K562 (cell line): ENCODE measurements around the gene UBR3. TPM values are rescaled to one million over a fixed set of nuclear protein-coding genes. Genes with fewer than 3 reads are reported as not detected.

ENCODE experiments used
- ATAC-seq: fragments of 200-7000 bp; cut with Tn5 transposase; 3 replicates; pipeline ENCODE4 v1.9.1; 2020; ENCODE audit warnings: moderate library complexity
- BruUV-seq: library from RNA; stranded (reverse); fragments of 400-500 nt; replicated peaks from 2 replicates; lab custom pipeline; 2021; lab: Mats Ljungman, UMichigan
- CTCF ChIA-PET: fragments of 300-600 bp; formaldehyde crosslinking; extraction: SDS; loops from one replicate; lab custom pipeline; 2021; ENCODE audit warnings: low intra/inter-chr PET ratio; lab: Yijun Ruan, JAX
- POLR2A ChIA-PET: fragments of 300-600, 350-650 bp; sonication (Branson Sonifier 250); formaldehyde crosslinking; extraction: SDS; loops from one replicate; lab custom pipeline; 2021; ENCODE audit warnings: antibody characterized with exemption, inconsistent platforms; lab: Yijun Ruan, JAX
- DNase-seq, 4 experiments: peaks; one replicate each; pipeline versions ENCODE4 v3.0.0 to v3.0.0-alpha.2; 2011 to 2018; ENCODE audit warnings: low spot score in 3 of 4, mixed read lengths in 3 of 4; ENCODE audit errors: extremely low read depth in 1 of 4
- FAIRE-seq: peaks from 2 replicates; lab custom pipeline; 2011; peaks lifted over from hg19 to GRCh38; lab: Jason Lieb, UNC
- H2AFZ ChIP-seq: 2 replicates; pipeline ENCODE4 v1.6.0; 2011; ENCODE audit warnings: low read depth, low read length, control low read depth, inconsistent platforms
- H3K27ac ChIP-seq: fragments of 200-600 bp; 3 replicates; pipeline ENCODE4 v1.8.0; 2011; ENCODE audit warnings: low read depth, mild to moderate bottlenecking, control low read depth, inconsistent platforms, low read length, moderate library complexity, mixed read lengths; ENCODE audit errors: extremely low read depth
- H3K27me3 ChIP-seq, 2 experiments: fragments of 300-600 bp in 1 of 2; 2 replicates in 1 of 2; 3 replicates in 1 of 2; pipeline versions ENCODE4 v1.6.0 to v1.8.0; 2011; ENCODE audit warnings: inconsistent platforms in 2 of 2, low read length in 2 of 2, mild to moderate bottlenecking in 1 of 2, mixed read lengths in 1 of 2, moderate library complexity in 1 of 2; ENCODE audit not compliant: control insufficient read depth in 2 of 2, insufficient read depth in 2 of 2
- H3K36me3 ChIP-seq: fragments of 300-600 bp; 3 replicates; pipeline ENCODE4 v1.8.0; 2011; ENCODE audit warnings: mild to moderate bottlenecking, low read length, inconsistent platforms; ENCODE audit not compliant: control insufficient read depth, insufficient read depth
- H3K4me1 ChIP-seq, 2 experiments: fragments of 200-600 bp in 1 of 2; replicated peaks in 1 of 2; 2 replicates in 1 of 2; 3 replicates in 1 of 2; pipeline versions ENCODE4 v1.5.1 to v1.8.0; 2011; ENCODE audit warnings: inconsistent platforms in 2 of 2, low read length in 2 of 2, mild to moderate bottlenecking in 1 of 2, mixed read lengths in 1 of 2, moderate library complexity in 1 of 2; ENCODE audit not compliant: control insufficient read depth in 2 of 2, insufficient read depth in 2 of 2
- H3K4me2 ChIP-seq: 2 replicates; pipeline ENCODE4 v1.6.1; 2011; ENCODE audit warnings: low read length, control low read depth, inconsistent platforms, mixed read lengths; ENCODE audit not compliant: insufficient read depth
- H3K4me3 ChIP-seq: fragments of 200-600 bp; sonication (generic), shearing (Covaris generic); 2 replicates; pipeline ENCODE4 v1.5.1; 2016; ENCODE audit warnings: control low read depth, inconsistent platforms
- H3K79me2 ChIP-seq: fragments of 200-600 bp; 3 replicates; pipeline ENCODE4 v1.8.0; 2011; ENCODE audit warnings: low read length, inconsistent platforms; ENCODE audit not compliant: control insufficient read depth, insufficient read depth
- H3K9ac ChIP-seq, 2 experiments: 2 replicates each; pipeline versions ENCODE4 v1.6.0 to v1.6.1; 2011; ENCODE audit warnings: low read depth in 2 of 2, low read length in 2 of 2, control low read depth in 1 of 2, inconsistent platforms in 1 of 2, mild to moderate bottlenecking in 1 of 2, mixed read lengths in 1 of 2; ENCODE audit not compliant: insufficient read depth in 1 of 2
- H3K9me1 ChIP-seq: one replicate; pipeline ENCODE4 v1.6.0; 2011; ENCODE audit warnings: inconsistent platforms, mild to moderate bottlenecking, low read length, moderate library complexity; ENCODE audit not compliant: control insufficient read depth, insufficient read depth
- H3K9me3 ChIP-seq: replicated peaks from 2 replicates; pipeline ENCODE4 v1.5.1; 2011; ENCODE audit warnings: low read depth, low read length, inconsistent platforms; ENCODE audit not compliant: control insufficient read depth, insufficient read depth
- H4K20me1 ChIP-seq: replicated peaks from 2 replicates; pipeline ENCODE4 v1.6.1; 2011; ENCODE audit warnings: low read length, inconsistent platforms, mixed read lengths; ENCODE audit not compliant: control insufficient read depth, insufficient read depth
- BACH1 ChIP-seq: fragments of 200-800 bp; sonication (Bioruptor generic); IDR thresholded peaks from 2 replicates; pipeline ENCODE4 v1.6.1; 2016; ENCODE audit warnings: missing genetic modification characterization, missing compliant biosample characterization
- GABPB2 ChIP-seq: fragments of 250-450 bp; sonication (Bioruptor Pico); conservative IDR thresholded peaks from 2 replicates; pipeline ENCODE4 v1.5.1; 2021; ENCODE audit warnings: mild to moderate bottlenecking
- GTF2B ChIP-seq: IDR thresholded peaks from 2 replicates; pipeline ENCODE4 v1.6.1; 2011; ENCODE audit not compliant: insufficient read length; ENCODE audit errors: extremely low read depth
- NFXL1 ChIP-seq: fragments of 450-650 bp; formaldehyde crosslinking; IDR thresholded peaks from 2 replicates; pipeline ENCODE4 v1.4.0; 2021; ENCODE audit warnings: mild to moderate bottlenecking
- POLR2H ChIP-seq: IDR thresholded peaks from 2 replicates; pipeline ENCODE4 v1.6.1; 2016; ENCODE audit warnings: missing genetic modification characterization, low read depth, mild to moderate bottlenecking, control low read depth, missing compliant biosample characterization, moderate library complexity
- RBM15 ChIP-seq: fragments of 200-400 bp; formaldehyde crosslinking; IDR thresholded peaks from 2 replicates; pipeline ENCODE4 v1.6.1; 2018; ENCODE audit warnings: mild to moderate bottlenecking, low read length, moderate library complexity; ENCODE audit not compliant: insufficient read depth
- THAP7 ChIP-seq: fragments of 250-450 bp; sonication (Bioruptor Pico); IDR thresholded peaks from 2 replicates; pipeline ENCODE4 v1.5.0; 2021
- TRIM24 ChIP-seq, 2 experiments: fragments of 450-650 bp; IDR thresholded peaks; 2 replicates each; pipeline ENCODE4 v1.6.1; 2016
- TRIM25 ChIP-seq: fragments of 450-650 bp; IDR thresholded peaks from 2 replicates; pipeline ENCODE4 v1.7.0; 2016; ENCODE audit warnings: borderline replicate concordance
- ZBTB8A ChIP-seq: fragments of 450-650 bp; IDR thresholded peaks from 2 replicates; pipeline ENCODE4 v1.6.1; 2018; ENCODE audit warnings: mild to moderate bottlenecking, moderate library complexity; ENCODE audit not compliant: partially characterized antibody
- ZFX ChIP-seq: sonication (generic); formaldehyde crosslinking; IDR thresholded peaks from 2 replicates; pipeline ENCODE4 v1.8.0; 2022; ENCODE audit warnings: mild to moderate bottlenecking, missing genetic modification reagents, moderate library complexity
- in situ Hi-C: fragments of 300-500 bp; cut with MboI; formaldehyde crosslinking; loops from 4 replicates; pipeline ENCODE4 v1.15.0; 2018; ENCODE audit warnings: inconsistent platforms, mixed read lengths
- intact Hi-C: fragments of 100-400 bp; cut with micrococcal nuclease; formaldehyde crosslinking; loops from 2 replicates; pipeline ENCODE4 v1.14.2; 2022
- polyA plus RNA-seq, 8 experiments: library from polyadenylated mRNA; depleted of rRNA in 4 of 8; stranded (reverse) in 5 of 8; unstranded in 3 of 8; fragments of >200 nt; fragmentation: Nextera tagmentation in 2 of 8; fragmentation: Illumina TruSeq in 1 of 8; extraction: Ambion mirVana in 2 of 8; extraction: Trizol in 1 of 8; gene quantifications; 2 replicates each; pipeline versions ENCODE4 v1.2.1 to v1.2.3, GENCODE V29; 2011 to 2014; ENCODE audit warnings: inconsistent platforms in 1 of 8, missing spikeins in 1 of 8
- total RNA-seq, 7 experiments: library from RNA; depleted of rRNA in 6 of 7; stranded (reverse); fragments of >200 nt in 6 of 7; fragmentation: Illumina TruSeq in 2 of 7; extraction: Trizol in 2 of 7; gene quantifications; 2 replicates each; pipeline versions ENCODE4 v1.2.1 to v1.2.3, GENCODE V29; 2011 to 2021; ENCODE audit warnings: low replicate concordance in 1 of 7
- TF ChIP-seq, protein P1 (sequence below): sonication (generic); formaldehyde crosslinking; IDR thresholded peaks from 2 replicates; pipeline ENCODE4 v1.8.0; 2023; ENCODE audit warnings: mild to moderate bottlenecking, missing genetic modification reagents

UBR3 gene
- total and polyA plus RNA-seq, 9 of the 15 experiments (the other 6 are each of a cell fraction or from before 2014, with no cell fraction given) = 14.4 to 63.5 (median 40.4) TPM

- Histone ChIP-seq H3K4me2 (no peak overlapping the region), H3K36me3 (peaks cover 51% of the 10 kb centered on the region), H3K9me1 (no peaks in the 10 kb centered on the region), H3K4me1 (peaks cover 0 to 9% of the 10 kb centered on the region in 2 experiments; a peak in 2 of 5 replicates), H3K4me3 (no peak overlapping the region), H3K9me3 (no peaks in the 10 kb centered on the region), H4K20me1 (no peaks in the 10 kb centered on the region), H3K79me2 (0 out of 3 replicates have a peak, but pooled peaks cover 5% of the 10 kb centered on the region), H3K27ac (no peak overlapping the region), H2AFZ (no peak overlapping the region), H3K27me3 (no peaks in the 10 kb centered on the region), H3K9ac (no peak overlapping the region)
- intact Hi-C loops = no loop called here
- in situ Hi-C loops = no loop called here
- TF ChIP-seq ZBTB8A = no peak
- TF ChIP-seq GTF2B = no peak
- TF ChIP-seq GABPB2 (CRISPR knock-in tag) = no peak
- no peak for TF ChIP-seq RBM15
- TF ChIP-seq THAP7 (CRISPR knock-in tag) = no peak
- TF ChIP-seq TRIM24 (IDR thresholded peaks at IDR 0.05) = no peak
- no peak for TF ChIP-seq BACH1 (tag)
- TF ChIP-seq NFXL1 (CRISPR knock-in tag) = no peak
- TF ChIP-seq, protein P1, sequence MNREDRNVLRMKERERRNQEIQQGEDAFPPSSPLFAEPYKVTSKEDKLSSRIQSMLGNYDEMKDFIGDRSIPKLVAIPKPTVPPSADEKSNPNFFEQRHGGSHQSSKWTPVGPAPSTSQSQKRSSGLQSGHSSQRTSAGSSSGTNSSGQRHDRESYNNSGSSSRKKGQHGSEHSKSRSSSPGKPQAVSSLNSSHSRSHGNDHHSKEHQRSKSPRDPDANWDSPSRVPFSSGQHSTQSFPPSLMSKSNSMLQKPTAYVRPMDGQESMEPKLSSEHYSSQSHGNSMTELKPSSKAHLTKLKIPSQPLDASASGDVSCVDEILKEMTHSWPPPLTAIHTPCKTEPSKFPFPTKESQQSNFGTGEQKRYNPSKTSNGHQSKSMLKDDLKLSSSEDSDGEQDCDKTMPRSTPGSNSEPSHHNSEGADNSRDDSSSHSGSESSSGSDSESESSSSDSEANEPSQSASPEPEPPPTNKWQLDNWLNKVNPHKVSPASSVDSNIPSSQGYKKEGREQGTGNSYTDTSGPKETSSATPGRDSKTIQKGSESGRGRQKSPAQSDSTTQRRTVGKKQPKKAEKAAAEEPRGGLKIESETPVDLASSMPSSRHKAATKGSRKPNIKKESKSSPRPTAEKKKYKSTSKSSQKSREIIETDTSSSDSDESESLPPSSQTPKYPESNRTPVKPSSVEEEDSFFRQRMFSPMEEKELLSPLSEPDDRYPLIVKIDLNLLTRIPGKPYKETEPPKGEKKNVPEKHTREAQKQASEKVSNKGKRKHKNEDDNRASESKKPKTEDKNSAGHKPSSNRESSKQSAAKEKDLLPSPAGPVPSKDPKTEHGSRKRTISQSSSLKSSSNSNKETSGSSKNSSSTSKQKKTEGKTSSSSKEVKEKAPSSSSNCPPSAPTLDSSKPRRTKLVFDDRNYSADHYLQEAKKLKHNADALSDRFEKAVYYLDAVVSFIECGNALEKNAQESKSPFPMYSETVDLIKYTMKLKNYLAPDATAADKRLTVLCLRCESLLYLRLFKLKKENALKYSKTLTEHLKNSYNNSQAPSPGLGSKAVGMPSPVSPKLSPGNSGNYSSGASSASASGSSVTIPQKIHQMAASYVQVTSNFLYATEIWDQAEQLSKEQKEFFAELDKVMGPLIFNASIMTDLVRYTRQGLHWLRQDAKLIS (CRISPR knock-in tag) = no peak
- no peak for TF ChIP-seq POLR2H (tag)
- no peak for TF ChIP-seq ZFX
- no peak for TF ChIP-seq TRIM25
- DNase-seq = no peak
- ChIA-PET POLR2A (interaction anchor here (1.0 to 1.7 kb wide), 3 partner anchors 11 to 25 kb away, joined by 3 to 9 read pairs (median 4); no protein-coding TSS in a partner anchor), CTCF (no interaction called here)
- FAIRE-seq = no peak
- BruUV-seq = no TSS peak
- ATAC-seq = no peak
Observed at GRCh38 chr2:169897834-169898233, 70.6 kb downstream of the UBR3 start.
